Jurkat, Clone E6-1 (cell line): ENCODE results near the gene CREBRF.
"Not testable (repeated sequence)": the region's sequence is repeated elsewhere in the genome, so short reads cannot be mapped to it uniquely, and the experiment has no call there.

Source experiments
- DNase-seq: peaks from one replicate; pipeline ENCODE4 v3.0.0-alpha.2; 2011; ENCODE audit warnings: low read depth, low spot score
- H3K4me3 ChIP-seq: 2 replicates; pipeline ENCODE4 v1.5.1; 2011; ENCODE audit warnings: mild to moderate bottlenecking, low read length, control low read depth, moderate library complexity

CREBRF gene

DNA sequence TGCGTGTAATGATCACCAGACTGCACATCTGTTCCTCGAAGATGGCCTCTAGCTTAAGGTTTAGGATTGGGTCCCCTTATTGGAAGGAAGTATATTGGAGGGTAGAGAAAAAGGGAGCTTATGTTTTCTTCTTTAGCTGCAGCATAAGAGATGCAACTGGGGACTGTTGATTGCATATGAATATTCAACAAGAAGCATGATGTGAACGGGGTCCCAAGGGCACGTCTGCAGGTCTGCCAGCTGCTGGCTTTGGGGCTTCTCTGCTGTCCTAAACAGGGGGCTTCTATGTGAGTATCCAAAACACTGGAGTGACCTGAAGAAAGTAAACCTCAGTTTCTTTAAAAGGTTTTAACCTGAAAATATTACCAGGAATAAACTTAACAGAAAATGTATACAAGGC lies 84.6 kb downstream of the CREBRF start:
- no peak overlapping the region for H3K4me3 ChIP-seq
- DNase-seq, result no peak

DNA sequence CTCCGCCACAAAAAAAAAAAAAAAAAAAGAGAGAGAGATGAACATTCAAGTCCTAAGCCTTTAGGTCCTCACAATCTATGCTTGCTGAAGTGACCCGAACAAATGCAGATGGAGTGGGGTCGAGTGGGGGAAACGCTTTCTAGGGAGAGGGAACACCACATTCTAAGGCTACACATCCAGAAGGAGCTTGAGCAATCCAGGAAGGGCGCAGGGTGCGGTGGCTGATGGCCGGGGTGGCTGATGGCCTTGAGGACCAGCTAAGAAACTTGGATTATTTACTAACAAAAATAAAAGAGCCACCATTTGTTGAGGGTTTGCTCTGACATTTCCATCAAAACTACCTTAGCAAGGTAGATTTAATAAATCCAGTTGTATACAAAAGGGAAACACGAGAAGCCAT lies 87.4 kb downstream of the CREBRF start:
- DNase-seq, result no peak
- no peak overlapping the region for H3K4me3 ChIP-seq

- peak; percentile 90 for DNase-seq
- peak within 1 kb of the TSS; percentile 94 for H3K4me3 ChIP-seq
These were observed 88.3 kb downstream of the CREBRF start, which contains the start of gene BNIP1 for GRCh38 chr5:173144200-173145176. Gene BNIP1 (plus strand): TSS chr5:173144531. CDS start chr5:173144546, 15 bp downstream.

DNA sequence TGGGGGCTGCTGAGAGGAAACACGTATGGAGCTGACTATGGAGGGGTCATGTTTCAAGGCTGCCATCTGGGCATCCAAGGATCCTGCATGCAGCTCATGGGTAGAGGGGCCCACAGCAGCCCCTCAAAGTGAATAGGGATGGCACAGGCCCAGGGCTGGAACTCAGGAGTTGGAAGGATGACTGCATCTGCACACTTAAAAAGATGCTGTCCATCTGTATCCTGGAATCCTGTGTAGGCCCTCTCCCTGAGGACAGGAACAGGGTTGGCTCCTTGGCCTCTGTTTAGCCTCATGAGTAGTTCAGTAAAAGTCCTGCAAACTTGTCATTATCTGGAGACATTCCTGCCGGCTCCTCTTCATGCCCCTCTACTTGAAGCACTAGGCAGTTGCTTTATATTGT lies 92.2 kb downstream of the CREBRF start:
- no peak overlapping the region for H3K4me3 ChIP-seq
- no peak for DNase-seq

GRCh38 chr5:173152547-173152946 lies 96.4 kb downstream of the CREBRF start:
- no peak for DNase-seq
- no peak overlapping the region for H3K4me3 ChIP-seq

DNA sequence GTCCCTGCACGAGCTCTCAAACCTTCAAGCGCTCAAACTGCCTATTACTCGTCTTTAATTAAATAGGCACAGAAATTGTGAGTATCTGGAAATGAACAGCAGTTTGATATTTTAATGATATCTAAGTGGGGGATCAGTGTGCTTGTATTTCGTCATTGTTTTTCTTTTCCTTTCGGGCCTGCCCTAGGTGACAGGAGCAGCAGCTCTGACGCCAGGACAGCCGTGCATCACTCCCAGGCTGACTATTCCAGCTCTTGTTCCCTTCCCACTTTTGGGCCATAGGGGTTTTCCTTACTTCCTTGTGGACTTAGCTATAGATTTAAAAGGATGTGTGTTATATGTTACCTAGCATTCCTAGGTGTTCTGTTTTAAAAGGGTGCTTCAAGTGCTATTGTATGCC lies 97.7 kb downstream of the CREBRF start:
- no peak overlapping the region for H3K4me3 ChIP-seq
- no peak for DNase-seq

DNA sequence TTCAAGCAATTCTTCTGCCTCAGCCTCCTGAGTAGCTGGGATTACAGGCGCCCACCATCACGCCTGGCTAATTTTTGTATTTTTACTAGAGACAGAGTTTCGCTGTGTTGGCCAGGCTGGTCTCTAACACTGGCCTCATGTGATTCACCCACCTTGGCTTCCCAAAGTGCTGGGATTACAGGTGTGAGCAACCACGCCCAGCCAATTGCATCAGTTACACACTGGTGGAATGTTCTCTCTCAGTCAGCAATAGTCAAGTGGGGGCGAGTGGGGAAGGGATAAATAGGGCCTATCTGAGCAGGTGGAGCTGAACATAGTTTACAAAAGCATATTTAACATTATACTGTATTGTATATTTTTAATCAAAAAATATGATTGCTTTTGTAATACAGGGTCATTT lies 98.5 kb downstream of the CREBRF start:
- not testable (repeated sequence) for DNase-seq, H3K4me3 ChIP-seq

DNA sequence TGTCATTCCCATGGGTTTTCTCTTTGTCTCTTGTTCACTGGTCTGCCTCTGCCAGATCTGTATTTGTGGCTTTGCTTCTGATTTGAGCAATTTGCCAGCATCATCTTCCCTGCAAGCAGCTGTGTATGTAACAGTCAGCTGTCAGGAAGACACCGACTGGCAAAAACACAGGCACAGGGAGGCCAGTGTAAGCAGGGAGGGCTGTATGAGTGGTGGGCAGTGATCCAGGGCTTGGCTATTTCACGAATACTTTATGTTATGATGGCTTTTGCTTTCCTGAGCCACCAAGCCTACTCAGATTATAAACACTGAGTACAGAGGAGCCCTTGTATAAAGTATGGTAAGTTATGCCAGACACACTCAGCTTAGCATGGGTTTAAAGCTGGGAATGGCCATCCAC lies 99.8 kb downstream of the CREBRF start:
- DNase-seq, result no peak
- H3K4me3 ChIP-seq, result no peak overlapping the region

DNA sequence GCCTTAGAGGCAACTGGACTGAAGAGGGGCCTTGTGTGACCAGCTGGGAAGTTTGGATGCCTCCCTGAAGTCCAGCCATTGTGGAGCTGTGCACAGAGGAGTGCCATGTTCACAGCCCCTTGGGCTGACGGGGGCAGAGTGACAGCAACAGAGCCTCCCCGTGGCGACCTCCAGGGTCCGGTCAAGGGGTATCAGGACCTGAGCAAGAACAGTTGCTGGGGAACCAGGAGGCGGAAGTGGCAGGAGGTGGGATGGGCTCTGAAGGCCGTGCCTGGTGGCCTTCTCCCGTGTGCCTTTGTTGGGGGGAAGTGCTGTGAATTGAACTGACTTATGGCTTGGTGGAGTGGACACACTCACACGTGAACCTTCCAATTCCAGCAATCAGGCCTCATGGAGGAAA lies 102.2 kb downstream of the CREBRF start:
- no peak for DNase-seq
- H3K4me3 ChIP-seq, result no peak overlapping the region

GRCh38 chr5:173159256-173159655 lies 103.1 kb downstream of the CREBRF start:
- DNase-seq, result no peak
- no peak overlapping the region for H3K4me3 ChIP-seq

DNA sequence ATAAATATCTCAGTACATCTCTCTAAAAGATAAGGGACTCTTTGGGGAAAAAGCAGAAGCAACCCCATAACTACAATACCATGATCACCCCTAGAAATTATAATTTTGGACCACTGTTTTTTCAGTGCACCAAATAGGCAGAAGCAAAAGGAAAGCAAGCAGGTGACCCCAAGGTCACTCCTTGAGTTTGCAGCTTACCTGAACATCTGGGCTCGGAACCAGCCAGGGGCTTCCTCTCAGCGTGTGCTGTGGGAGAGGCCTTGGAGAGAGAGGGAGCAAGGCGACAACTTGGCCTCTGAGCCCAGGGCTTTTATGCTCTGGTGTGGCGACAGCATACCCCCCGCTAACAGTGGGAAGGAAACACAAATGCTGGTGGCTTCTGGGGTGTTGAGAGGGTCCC lies 105.0 kb downstream of the CREBRF start:
- DNase-seq, result no peak
- no peak overlapping the region for H3K4me3 ChIP-seq

DNA sequence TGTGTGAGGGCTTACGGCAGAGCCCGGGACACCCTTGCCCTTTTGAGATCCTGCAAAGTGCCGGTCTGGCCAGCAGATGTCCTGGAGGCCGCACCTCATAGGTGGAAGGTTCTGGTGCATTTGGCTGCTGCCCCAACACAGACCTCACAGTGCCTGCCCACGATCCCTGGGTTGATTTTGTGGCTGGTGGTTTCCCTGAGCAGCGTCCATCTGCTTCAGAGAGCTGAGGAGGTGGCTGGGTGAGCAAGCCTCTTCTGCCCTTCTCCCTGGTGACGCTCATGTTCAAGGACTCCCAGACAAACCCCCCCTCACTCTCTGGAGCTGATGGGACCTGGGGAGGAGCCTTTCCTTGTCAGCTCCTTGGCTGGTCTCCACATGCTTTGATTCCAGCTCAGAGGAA lies 107.1 kb downstream of the CREBRF start:
- no peak for DNase-seq
- no peak overlapping the region for H3K4me3 ChIP-seq

DNA sequence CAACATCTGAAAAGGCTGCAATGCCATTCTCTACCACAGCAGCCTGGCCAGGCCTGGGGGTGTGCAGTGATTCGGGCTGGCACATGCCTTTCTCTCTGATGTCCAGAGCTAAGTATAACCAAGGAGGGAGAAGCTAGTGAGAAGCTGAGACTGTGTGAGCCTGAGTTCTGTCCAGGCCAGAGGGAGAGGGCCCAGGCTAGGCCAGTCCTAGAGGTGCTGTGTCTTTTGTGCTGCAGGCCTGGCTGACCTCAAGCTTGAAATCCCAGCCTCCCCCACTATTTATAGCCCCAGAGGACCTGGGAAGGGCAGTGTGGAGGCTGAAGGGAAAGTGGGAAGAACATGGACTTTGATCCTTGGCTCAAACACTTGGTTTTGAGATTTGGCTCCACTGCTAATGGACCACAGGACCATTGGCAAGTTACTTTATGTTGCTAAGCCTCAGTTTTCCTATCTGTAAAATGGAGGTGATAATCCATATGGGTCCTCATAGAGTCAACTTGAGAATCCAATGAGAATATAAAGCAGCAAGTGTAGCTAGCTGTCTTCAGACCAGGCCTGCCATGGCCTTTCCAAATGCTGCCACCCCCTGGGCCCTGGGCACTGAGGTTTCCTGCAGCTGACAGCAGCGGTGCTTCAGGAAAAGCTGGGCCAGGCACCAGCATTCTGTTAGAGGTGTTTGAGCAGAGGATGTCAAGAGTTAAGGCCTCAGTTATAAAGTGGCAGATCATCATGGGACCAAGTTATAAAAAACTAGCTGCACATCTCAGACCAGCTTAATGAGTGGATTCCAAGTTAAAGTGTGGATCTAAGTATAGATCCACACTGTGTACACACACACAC lies 109.2 kb downstream of the CREBRF start:
- H3K4me3 ChIP-seq, result no peak overlapping the region
- no peak for DNase-seq

DNA sequence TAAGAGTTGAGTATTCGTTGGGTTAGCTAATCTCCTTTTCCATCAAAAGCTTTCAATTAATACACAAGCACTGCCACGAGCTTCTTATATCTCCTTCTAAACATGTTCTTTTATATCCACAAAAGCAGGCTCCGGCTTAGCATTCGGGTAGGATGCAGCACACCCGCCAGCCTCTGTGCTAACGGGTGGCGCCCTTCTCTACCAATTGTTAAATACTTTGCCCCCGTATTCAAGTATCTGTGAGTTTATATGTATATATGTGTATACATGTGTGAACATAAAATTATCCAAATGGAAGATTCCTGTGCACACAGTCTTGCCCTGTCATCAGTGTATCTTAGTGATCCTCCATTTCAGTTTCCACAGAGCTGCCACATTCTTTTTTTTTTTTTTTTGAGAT lies 116.0 kb downstream of the CREBRF start:
- no peak for DNase-seq
- no peak overlapping the region for H3K4me3 ChIP-seq

DNA sequence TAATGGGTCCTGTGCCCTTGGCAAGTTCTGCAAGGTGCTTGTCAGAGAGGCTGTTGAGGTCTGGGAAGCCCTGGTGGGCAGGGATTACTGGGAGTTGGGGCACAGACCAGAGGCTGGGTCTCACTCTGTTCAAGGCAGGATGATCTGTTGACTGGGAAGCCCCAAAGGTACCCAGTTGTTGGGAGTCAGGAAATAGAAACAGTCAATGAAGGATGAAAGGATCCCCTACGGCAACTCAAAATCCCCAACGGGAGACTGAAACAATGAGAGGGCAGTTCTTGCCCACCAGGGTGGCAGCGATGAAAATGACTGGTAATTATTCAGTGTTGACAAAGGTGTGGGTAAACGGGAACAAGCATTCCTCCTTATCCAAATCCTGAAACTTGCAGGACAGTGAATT lies 119.4 kb downstream of the CREBRF start:
- H3K4me3 ChIP-seq, result no peak overlapping the region
- DNase-seq, result no peak

DNA sequence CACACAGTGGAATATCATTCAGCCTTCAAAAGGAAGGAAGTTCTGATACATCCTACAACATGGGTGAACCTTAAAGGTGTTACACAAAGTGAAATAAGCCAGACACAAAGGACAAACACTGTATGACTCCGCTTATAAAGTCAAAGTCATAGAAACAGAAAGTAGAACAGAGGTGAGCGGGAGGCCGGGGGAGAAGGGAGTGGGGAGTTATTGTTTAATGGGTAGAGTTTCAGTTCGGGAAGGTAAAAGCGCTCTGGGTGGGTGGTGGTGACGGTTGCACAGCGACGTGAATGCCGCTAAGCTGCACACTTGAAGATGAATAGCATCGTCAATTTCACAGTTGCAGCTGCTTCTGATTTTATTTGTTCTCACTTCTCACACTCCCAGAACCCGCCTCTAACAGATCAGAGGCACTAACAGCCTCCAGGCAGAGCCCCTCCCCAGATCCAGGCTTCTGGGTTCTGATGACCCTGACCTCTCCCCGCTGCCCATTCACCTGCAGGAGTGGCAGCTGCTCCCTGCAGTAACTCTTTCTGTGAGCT lies 122.3 kb downstream of the CREBRF start:
- DNase-seq, result no peak
- H3K4me3 ChIP-seq, result no peak overlapping the region

DNA sequence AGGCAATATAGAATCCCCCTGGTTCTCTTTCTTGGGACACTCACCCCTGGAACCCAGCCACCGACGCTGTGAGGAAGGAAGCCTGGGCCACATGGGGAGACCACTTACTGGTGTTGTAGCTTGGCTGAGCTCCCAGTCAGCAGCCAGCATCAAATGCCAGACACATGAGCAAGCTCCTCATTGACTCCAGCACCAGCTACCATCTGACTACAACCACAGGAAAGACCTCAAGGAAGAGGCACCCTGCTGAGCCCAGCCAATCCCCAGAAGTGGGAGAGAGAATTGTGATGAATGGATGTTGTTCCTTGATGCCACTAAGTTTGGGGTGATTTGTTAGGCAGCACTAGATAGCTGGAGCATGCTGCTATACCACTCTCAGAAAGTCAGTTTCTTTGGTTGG lies 124.2 kb downstream of the CREBRF start:
- no peak overlapping the region for H3K4me3 ChIP-seq
- DNase-seq, result no peak

- no peak overlapping the region for H3K4me3 ChIP-seq
- peak; percentile 33 for DNase-seq
These were observed 131.0 kb downstream of the CREBRF start for GRCh38 chr5:173187054-173187743.

DNA sequence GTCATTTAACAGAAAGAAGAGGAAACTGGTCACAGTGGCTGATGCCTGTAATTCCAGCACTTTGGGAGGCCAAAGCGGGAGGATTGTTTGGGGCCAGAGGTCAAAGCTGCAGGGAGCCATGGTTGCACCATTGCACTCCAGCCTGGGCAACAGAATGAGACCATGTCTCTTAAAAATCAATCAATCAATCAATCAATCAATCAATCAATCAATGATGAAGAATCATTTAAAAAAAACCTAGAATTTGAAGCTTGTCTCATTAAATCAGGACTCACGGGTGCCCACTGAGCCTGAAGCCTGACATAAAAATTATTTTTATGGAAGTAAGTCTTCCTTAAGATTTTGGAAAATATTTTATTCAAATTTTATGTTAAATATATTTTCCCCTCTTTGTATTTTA lies 132.1 kb downstream of the CREBRF start:
- H3K4me3 ChIP-seq, result no peak overlapping the region
- no peak for DNase-seq
